ENCODE data around the gene C4orf51. TPM values are rescaled to one million over a fixed set of nuclear protein-coding genes. Genes with fewer than 3 reads are reported as not detected.

The C4orf51 gene
- total and polyA plus RNA-seq, 7 donors = not detected

GRCh38 chr4:145781351-145781750, 101.4 kb downstream of the C4orf51 start:
- WGBS, 3 donors = 95 to 98% (median 95%) methylated on average over 2 of the region's 2 CpGs

More at GRCh38 chr4:145781351-145781750, 101.4 kb downstream of the C4orf51 start:
- Histone ChIP-seq H3K36me3 (ENCODE audit: insufficient read depth in 1 of 2, low read depth in 1 of 2) (peaks cover 0 to 25% of the 10 kb centered on the region in 2 donors), H3K27me3 (ENCODE audit: insufficient read depth in 3 of 3, low read length in 2 of 3) (no peaks in the 10 kb centered on the region), H3K4me1 (peaks cover 10% of the 10 kb centered on the region), H3K9me3 (peaks cover 8% of the 10 kb centered on the region), H3K27ac (no peak overlapping the region), H3K4me3 (no peak overlapping the region)
- no peak for TF ChIP-seq CTCF (IDR thresholded peaks at IDR 0.05)
- no peak for DNase-seq
- no peak for ATAC-seq
- intact Hi-C loops (cut with DNase I) = loop anchor here in 1 of 2 donors (5.0 kb wide), 1 partner anchor 39 kb away; no protein-coding TSS in a partner anchor

Other genes with a start within 250 kb of the C4orf51 start
- 10 to 100 TPM; 17.2 to 30.6 (median 21.9) TPM for gene SMAD1, start 198.3 kb upstream of the C4orf51 start, total RNA-seq
- 10 to 100 TPM in 1 of 3 donors, 1 to 10 TPM in 2; 5.0 to 11.8 (median 6.5) TPM for gene SMAD1, start 198.3 kb upstream of the C4orf51 start, polyA plus RNA-seq
- gene MMAA, start 60.8 kb upstream of the C4orf51 start, total RNA-seq = 10 to 100 TPM; 13.3 to 21.9 (median 17.2) TPM
- 1 to 10 TPM; 3.6 to 6.1 (median 4.5) TPM for gene MMAA, start 60.8 kb upstream of the C4orf51 start, polyA plus RNA-seq